Spleen (tissue), 7 donors: ENCODE measurements around the gene HBG1.

Experiments used
- CTCF ChIP-seq, 11 experiments: fragments of 200-600 bp in 7 of 11; fragments of 450-650 bp in 4 of 11; sonication (generic) in 4 of 11; IDR thresholded peaks in 8 of 11; conservative IDR thresholded peaks in 3 of 11; 1 replicate in 7 of 11; 2 replicates in 4 of 11; pipeline versions ENCODE4 v1.4.0 to v1.8.0; 2016 to 2021; ENCODE audit warnings: antibody characterized with exemption in 11 of 11, inconsistent platforms in 4 of 11, mild to moderate bottlenecking in 1 of 11
- POLR2A ChIP-seq, 3 donors: fragments of 450-650 bp; IDR thresholded peaks; one replicate each; pipeline ENCODE4 v1.5.1; 2017; ENCODE audit warnings: antibody characterized with exemption in 3 of 3, mild to moderate bottlenecking in 1 of 3
- donor health status: DM: no; HTN: no; CAD: no; lungs with moderate emphysema.
- donor health status: DM: no; HTN: no; CAD: no.
- donor health status: DM: no; HTN: no; CAD: no.

GRCh38 chr11:5224538-5225479 is 24.8 kb downstream of the HBG1 start:
- no peak for TF ChIP-seq CTCF (IDR thresholded peaks at IDR 0.05 in 8 of 11, conservative IDR thresholded peaks at IDR 0.05 in 3 of 11)
- TF ChIP-seq POLR2A (IDR thresholded peaks at IDR 0.05) = no peak
